Fibroblast of peridontal ligament (primary cell): ENCODE results near the gene RAB22A.
"Not testable (repeated sequence)": the region's sequence is repeated elsewhere in the genome, so short reads cannot be mapped to it uniquely, and the experiment has no call there.

Source experiments
- DNase-seq: peaks from one replicate; pipeline ENCODE4 v3.0.0-alpha.2; 2010; ENCODE audit errors: extremely low read depth

RAB22A gene

DNA sequence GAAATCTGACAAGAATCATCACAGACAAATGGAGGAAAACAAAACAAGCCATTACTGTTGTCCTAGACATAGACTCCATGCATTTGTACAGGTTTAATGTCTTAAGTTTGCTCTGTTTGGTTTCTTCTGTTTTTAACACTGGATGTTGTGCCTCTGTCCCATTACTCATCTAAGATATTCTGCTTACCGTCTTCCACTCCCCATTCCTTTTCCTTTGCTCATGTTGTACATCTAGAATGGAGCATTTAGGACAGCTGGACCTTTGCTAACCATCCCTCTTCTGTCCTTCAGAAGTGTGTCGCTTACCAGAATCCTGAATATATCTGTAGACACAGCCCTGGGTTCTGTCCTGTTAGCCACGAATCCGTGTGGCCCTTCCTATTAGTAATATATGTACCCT, 35.2 kb downstream of the RAB22A start:
- DNase-seq = no peak

DNA sequence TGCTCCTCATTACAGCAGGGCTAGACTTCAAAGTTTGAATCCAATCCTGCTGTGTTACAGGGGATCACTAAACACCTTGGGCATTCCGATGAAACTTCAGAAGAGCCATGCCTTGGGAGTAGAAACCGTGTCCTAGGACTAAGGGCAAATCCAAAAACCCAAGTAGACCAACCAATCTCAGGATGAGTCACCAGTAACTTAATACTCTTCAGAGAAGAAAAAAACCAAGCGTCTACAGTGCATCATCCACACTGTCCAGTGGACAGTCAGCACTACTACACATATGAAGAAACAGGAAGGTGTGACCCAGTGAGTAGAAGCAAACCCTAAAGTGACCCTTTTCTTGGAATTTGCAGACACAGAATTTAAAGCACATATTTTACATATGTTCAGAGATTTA, 40.1 kb downstream of the RAB22A start:
- peak; percentile 81 for DNase-seq

DNA sequence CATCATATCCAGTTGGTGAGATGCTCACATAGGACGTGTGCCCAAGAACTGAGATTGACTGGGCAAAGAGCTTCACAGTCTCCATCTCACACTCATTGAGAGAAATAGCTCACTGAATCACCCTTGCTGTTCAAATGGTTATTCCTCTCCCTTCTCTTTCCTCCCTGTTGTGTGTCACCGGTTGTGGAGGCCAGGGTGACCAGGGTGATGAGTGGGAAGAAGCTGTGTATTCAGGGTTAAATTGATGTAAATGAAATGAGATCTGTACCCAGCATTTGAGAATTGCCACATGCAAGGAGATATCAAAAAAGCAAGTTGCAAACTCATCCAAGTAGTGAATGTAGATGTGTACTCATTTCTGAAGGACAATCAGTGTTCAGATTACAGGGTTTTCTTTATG, 43.0 kb downstream of the RAB22A start:
- no peak for DNase-seq

DNA sequence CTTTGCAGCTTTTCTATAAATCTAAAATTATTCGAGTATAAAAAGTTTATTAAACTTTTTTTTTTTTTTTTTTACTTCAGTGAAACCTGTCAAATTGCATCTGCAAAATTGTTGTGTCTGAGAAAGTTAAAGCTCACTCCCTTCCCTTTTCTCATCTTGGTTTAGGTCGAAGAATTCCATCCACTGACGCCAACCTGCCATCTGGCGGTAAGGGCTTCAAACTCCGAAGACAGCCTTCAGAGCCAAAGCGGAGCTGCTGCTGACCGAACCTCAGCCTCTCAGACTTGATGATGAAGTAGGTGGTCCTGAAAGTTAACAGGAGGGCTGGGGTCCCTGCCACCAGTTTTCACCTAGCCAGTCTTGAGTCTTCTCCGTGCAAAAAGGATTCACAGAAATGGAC, 49.9 kb downstream of the RAB22A start:
- peak; percentile 36 for DNase-seq

DNA sequence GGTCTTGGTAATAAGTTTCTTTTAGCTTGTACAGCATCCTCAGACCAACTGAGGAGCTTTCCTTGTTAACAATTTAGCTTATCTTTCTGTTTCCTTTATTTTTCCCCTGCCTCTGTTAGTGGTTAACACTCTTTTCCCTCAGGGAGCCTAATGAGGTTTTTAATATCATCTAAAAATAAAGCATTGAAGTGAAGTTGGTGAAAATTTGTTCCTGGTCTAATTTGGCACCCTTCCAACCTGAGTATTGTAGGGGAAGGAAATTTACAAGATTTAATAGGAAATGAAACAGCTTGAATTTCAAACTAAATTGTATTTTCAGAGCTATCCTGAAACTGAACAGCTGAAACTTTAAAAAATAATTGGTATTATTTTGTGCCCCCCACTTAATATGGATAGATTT, 51.4 kb downstream of the RAB22A start:
- no peak for DNase-seq

- peak; percentile 63 for DNase-seq
Measured at GRCh38 chr20:58361481-58362205, 52.1 kb downstream of the RAB22A start.

GRCh38 chr20:58362206-58362516, 52.6 kb downstream of the RAB22A start:
- no peak for DNase-seq

GRCh38 chr20:58362970-58363369, 53.5 kb downstream of the RAB22A start:
- DNase-seq = no peak

DNA sequence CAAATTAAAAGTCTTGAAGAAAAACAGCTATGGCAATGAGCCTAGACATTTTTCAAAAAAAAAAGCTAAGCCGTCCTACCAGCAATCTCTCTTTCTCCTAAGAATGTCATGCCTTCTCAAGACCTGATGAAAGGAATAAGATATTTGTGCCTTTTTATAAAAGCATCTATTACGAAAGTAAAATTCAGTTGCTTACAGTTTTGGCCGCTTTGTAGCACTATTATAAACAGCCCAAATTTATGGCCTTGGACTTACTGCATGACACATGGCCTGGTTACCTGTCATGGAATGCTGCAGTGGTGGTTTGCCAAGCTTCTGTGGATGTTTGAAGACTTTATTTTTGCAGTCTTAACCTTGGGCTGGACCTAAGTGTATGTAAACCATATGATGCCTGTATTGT, 57.4 kb downstream of the RAB22A start:
- no peak for DNase-seq

DNA sequence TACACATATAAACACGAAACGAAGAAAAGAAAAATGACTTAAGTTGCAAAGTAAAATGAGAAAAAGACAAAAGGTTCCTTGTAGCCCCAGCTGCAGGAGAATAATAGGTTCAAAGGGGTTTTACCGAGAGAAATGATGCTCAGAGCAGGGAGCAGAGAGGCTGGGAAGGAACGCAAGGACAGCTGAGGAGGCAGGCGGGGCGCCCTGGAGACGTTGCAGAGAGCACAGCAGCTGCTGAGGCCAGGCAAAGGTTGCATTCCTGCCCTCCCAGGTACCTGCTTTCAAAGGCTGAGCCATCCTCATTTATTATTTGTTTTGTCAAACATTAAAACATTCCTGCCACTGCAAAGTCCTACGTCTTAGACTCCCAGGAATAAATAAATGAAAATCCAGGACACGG, 63.3 kb downstream of the RAB22A start:
- no peak for DNase-seq

DNA sequence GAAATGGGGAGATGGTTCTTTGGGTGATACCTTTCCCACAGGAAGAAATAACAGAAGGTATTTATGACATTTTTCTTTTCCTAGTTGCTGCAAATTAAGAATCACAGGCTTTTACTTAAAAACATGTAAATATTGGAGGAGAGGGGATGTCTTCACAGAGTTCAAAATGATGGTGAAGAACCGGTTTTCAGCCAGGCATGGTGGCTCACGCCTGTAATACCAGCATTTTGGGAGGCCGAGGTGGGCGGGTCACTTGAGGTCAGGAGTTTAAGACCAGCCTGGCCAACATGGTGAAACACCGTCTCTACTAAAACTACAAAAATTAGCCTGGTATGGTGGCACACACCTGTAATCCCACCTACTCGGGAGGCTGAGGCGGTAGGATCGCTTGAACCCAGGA, 63.8 kb downstream of the RAB22A start:
- not testable (repeated sequence) for DNase-seq

DNA sequence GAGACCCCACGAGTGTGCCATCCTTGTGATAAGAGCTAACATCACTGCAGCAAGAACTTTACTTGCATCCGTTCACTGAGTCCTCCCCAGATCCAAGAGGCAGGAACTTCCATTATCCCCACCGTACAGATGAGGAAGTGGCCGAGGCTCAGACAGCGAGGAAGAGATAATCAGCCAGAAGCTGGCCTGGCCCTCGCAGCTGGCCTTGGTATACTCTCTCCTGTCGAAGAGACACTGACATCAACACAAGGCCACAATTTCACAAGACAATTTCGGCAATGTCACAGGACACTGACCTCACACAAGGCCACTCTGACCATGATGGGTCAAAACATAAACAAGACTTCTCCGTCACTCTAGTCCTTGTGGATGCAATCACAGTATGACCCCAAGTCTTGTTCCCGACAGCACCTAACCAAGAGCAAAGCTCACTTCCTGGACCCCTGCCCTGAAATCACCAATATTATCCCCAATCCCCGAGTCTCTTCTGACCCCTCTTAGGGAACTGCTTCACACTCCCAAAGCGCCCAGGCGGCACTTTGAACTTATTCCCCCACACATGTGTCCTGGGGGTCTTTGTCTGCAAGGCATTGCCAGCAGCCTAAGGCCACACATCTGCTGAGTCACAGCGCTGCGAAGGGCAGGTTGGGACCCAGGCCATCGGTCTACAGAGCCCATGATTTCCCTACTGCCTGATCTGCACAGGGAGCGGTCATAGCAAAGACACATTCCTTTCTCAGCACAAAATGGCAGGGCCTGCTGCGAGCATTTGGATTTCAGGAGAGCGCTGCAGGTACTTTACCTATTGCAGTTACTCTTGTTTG, 64.7 kb downstream of the RAB22A start:
- no peak for DNase-seq

DNA sequence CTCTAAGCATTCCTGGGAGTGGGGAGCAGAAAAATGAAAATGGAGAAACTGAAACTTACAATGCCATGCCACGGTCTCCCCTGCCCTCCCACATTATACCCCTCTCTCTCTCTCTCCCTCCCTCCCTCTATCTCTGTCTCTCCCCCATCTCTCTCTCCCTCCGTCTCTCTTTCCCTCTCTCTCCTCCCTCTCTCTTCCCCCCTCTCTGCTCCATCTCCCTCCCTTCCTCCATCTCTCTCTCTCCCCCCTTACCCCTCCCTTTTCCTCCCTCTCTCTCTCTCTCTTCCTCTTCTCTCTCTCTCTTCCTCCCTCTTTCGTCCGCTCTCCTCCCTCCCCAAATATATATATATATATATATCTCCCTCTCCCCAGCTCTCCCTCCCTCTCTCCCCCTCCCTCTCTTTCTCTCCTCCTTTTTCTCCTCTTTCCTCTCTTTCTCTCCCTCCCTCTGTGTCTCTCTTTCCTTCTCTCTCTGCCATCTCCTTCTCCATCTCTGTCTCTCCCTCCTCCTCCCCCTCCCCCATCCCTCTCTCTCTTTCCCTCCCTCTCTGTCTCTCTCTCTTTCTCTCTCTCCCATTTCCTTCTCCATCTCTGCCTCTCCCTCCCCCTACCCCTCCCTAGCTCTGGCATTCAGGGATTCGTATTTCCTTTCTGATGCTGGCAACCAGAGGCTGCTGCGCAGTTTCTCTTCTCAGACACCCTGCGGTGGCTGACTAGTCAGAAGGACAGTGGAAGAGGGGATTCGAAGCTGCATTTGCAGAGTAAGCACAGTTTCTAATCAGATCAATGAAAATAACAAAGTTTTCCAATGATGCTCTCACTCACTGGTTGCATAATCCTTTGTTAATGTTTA, 65.6 kb downstream of the RAB22A start:
- peak; percentile 81 for DNase-seq

DNA sequence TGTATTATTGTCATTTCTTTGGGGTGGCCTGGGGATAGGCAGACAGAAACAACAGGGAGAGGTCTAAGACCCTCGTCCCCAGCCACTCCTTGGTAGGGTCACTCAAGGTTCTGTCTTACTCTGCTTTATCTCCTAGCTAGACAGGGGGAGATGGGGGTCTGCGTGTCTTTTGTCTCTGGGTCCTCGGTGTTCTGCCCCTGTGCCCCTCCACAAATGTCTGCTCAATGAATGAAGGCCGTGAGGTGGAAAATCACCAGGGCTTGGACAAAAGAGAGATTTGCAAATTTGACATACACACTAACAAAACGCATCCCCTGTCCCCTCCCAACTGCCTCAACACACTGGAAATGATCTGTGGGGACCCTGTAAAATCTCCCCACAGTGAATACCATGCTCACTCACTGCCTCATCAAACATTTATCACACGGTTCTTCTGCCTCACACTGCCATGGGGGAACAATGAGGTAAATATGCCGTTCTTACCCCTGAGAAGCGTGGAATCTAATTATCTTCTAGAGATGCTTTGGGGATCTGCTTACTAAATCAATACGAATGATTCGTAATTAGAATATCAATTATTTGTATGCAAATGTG, 66.3 kb downstream of the RAB22A start:
- DNase-seq = no peak

- DNase-seq = no peak
Measured at GRCh38 chr20:58377017-58377416, 67.5 kb downstream of the RAB22A start.

DNA sequence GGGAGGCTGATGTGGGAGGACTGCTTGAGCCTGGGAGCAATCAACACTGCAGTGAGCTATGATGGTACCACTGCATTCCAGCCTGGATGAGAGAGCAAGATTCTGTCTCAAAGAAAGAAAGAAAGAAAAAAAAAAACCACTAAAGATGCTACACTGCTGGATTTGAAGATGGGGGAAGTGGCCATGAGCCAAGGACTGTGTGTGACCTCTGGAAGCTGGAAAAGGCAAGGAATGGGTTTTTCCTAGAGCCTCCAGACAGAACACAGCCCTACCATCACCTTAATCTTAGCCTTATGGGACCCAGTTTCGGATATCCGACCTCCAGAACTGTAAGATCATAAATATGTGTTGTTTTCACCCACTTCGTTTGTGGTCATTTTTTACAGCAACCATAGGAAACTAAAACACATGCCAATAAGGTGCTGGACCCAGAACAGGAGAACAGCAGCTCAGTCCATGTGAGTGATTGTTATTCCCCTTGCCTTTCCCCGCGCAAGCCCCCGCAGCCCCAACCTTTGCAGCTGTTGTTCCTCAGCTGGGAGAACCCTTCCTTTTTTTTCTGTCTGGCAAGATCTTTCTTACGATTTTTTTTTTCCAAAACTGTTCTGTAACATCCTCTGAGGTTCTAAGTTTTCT, 68.4 kb downstream of the RAB22A start:
- no peak for DNase-seq

GRCh38 chr20:58378704-58379103, 69.2 kb downstream of the RAB22A start:
- DNase-seq = no peak

GRCh38 chr20:58381627-58382026, 72.1 kb downstream of the RAB22A start:
- DNase-seq = no peak

DNA sequence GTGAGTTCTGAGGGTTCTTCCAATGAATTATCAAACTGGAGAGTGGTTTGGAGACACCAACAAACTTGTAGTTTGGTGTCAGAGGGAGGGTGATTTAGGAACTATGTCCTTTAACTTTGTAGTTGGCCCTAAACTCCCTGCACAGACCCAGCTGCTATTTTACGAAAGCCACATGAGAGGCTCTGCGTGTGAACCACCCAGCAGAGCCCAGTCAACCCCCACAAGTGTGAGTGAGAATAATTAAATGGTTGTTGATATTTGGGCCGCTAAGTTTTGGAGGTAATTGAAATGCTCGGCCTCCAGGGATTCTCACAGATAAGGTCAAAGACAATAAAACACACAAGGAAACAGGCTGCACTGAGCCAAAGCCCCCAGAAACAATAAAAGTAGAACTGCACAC, 72.6 kb downstream of the RAB22A start:
- DNase-seq = no peak

- DNase-seq = no peak
Measured at GRCh38 chr20:58384821-58385220, 75.3 kb downstream of the RAB22A start.

GRCh38 chr20:58388028-58388601, 78.6 kb downstream of the RAB22A start:
- DNase-seq = no peak
